Lower lobe of right lung (tissue), 2 donors: ENCODE data around the gene COX11. TPM values are rescaled to one million over a fixed set of nuclear protein-coding genes. Genes with fewer than 3 reads are reported as not detected.

Experiments
- ATAC-seq, 2 donors: fragments of 200-7000 bp; cut with Tn5 transposase; one replicate each; pipeline ENCODE4 v1.9.1; 2020 to 2022; ENCODE audit warnings: mild to moderate bottlenecking in 2 of 2, moderate library complexity in 2 of 2
- DNase-seq: peaks from one replicate; pipeline ENCODE4 v3.0.0-alpha.2; 2020
- H3K27ac ChIP-seq: fragments of 200-600 bp; one replicate; pipeline ENCODE4 v1.8.0; 2022
- H3K27me3 ChIP-seq: fragments of 200-600 bp; one replicate; pipeline ENCODE4 v1.8.0; 2022; ENCODE audit warnings: low read depth
- H3K36me3 ChIP-seq: fragments of 200-600 bp; one replicate; pipeline ENCODE4 v1.8.0; 2022; ENCODE audit warnings: mild to moderate bottlenecking
- H3K4me1 ChIP-seq: fragments of 200-600 bp; one replicate; pipeline ENCODE4 v1.8.0; 2022
- H3K4me3 ChIP-seq: fragments of 200-600 bp; one replicate; pipeline ENCODE4 v1.8.0; 2022; ENCODE audit warnings: mild to moderate bottlenecking
- H3K9me3 ChIP-seq: fragments of 200-600 bp; one replicate; pipeline ENCODE4 v1.8.0; 2022
- intact Hi-C: fragments of 100-400 bp; cut with DNase I; formaldehyde crosslinking; loops from one replicate; pipeline ENCODE4 v1.11.0; 2022
- total RNA-seq: library from RNA; stranded (reverse); fragmentation: NEBNext Ultra II Directional; extraction: Animal tissue kit (Norgen Biotek cat#: 25700); gene quantifications from one replicate; pipeline ENCODE4 v1.2.1, GENCODE V29; 2021
- TF ChIP-seq, protein P1 (sequence below): fragments of 200-600 bp; IDR thresholded peaks from one replicate; pipeline ENCODE4 v1.8.0; 2022; ENCODE audit warnings: antibody characterized with exemption, mild to moderate bottlenecking
- donor health status: DM: no; HTN: yes; CAD: no; lungs with severe emphysema.

COX11 gene
- total RNA-seq, 1 donor from 2014 or later: 41.9 TPM

GRCh38 chr17:54982399-54982798, 13.9 kb upstream of the COX11 start:
- Histone ChIP-seq H3K9me3 (peaks cover 6% of the 10 kb centered on the region), H3K4me3 (no peak overlapping the region), H3K4me1 (no peaks in the 10 kb centered on the region), H3K27ac (no peak overlapping the region), H3K36me3 (no peaks in the 10 kb centered on the region), H3K27me3 (no peaks in the 10 kb centered on the region)
- intact Hi-C loops: no loop called here
- DNase-seq: no peak
- TF ChIP-seq, protein P1, sequence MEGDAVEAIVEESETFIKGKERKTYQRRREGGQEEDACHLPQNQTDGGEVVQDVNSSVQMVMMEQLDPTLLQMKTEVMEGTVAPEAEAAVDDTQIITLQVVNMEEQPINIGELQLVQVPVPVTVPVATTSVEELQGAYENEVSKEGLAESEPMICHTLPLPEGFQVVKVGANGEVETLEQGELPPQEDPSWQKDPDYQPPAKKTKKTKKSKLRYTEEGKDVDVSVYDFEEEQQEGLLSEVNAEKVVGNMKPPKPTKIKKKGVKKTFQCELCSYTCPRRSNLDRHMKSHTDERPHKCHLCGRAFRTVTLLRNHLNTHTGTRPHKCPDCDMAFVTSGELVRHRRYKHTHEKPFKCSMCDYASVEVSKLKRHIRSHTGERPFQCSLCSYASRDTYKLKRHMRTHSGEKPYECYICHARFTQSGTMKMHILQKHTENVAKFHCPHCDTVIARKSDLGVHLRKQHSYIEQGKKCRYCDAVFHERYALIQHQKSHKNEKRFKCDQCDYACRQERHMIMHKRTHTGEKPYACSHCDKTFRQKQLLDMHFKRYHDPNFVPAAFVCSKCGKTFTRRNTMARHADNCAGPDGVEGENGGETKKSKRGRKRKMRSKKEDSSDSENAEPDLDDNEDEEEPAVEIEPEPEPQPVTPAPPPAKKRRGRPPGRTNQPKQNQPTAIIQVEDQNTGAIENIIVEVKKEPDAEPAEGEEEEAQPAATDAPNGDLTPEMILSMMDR: no peak
- no peak for ATAC-seq

- DNase-seq: no peak
- TF ChIP-seq, protein P1: no peak
- H3K27ac ChIP-seq: no peak overlapping the region
These were observed 11.9 kb upstream of the COX11 start for GRCh38 chr17:54980375-54980774.

GRCh38 chr17:54979657-54980056, 11.2 kb upstream of the COX11 start:
- DNase-seq (no peak), ATAC-seq (no peak)
- intact Hi-C loops: no loop called here
- H3K9me3 ChIP-seq: peaks cover 6% of the 10 kb centered on the region
- H3K4me1 ChIP-seq: no peaks in the 10 kb centered on the region
- no peaks in the 10 kb centered on the region for H3K27me3 ChIP-seq
- no peak overlapping the region for H3K27ac ChIP-seq
- TF ChIP-seq, protein P1: no peak
- no peak overlapping the region for H3K4me3 ChIP-seq
- no peaks in the 10 kb centered on the region for H3K36me3 ChIP-seq

More at GRCh38 chr17:54980375-54980774, 11.9 kb upstream of the COX11 start:
- ATAC-seq: no peak
- Histone ChIP-seq H3K4me1 (no peaks in the 10 kb centered on the region), H3K36me3 (no peaks in the 10 kb centered on the region), H3K4me3 (no peak overlapping the region), H3K9me3 (peaks cover 6% of the 10 kb centered on the region), H3K27me3 (no peaks in the 10 kb centered on the region)
- intact Hi-C loops: no loop called here

DNA sequence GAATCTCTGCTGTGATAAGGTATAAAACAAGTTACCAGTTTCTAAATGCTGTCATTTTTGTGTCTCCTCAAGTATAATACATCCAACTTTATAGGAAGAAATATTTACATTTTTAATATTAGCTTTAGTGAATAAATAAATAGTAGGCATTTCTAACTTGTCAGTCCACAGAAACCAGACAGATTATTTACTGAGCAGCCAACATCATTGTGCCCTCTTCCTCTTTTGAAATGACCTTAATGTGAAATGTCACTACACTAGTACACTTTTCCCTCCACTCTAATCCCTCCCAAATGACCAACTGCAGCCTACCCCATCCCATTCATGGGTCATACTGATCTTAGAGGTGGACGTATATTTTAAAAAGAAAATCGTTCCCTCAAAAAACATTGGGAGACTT, 9.3 kb upstream of the COX11 start:
- H3K4me3 ChIP-seq: no peak overlapping the region
- intact Hi-C loops: no loop called here
- H3K4me1 ChIP-seq: no peaks in the 10 kb centered on the region
- TF ChIP-seq, protein P1: no peak
- DNase-seq (no peak), ATAC-seq (no peak)
- H3K27me3 ChIP-seq: no peaks in the 10 kb centered on the region
- H3K9me3 ChIP-seq: peaks cover 6% of the 10 kb centered on the region
- no peak overlapping the region for H3K27ac ChIP-seq
- H3K36me3 ChIP-seq: no peaks in the 10 kb centered on the region

GRCh38 chr17:54976316-54976715, 7.9 kb upstream of the COX11 start:
- Histone ChIP-seq H3K27me3 (no peaks in the 10 kb centered on the region), H3K4me1 (no peaks in the 10 kb centered on the region), H3K9me3 (peaks cover 6% of the 10 kb centered on the region), H3K36me3 (no peaks in the 10 kb centered on the region), H3K27ac (no peak overlapping the region), H3K4me3 (no peak overlapping the region)
- DNase-seq (no peak), ATAC-seq (no peak)
- TF ChIP-seq, protein P1: no peak
- intact Hi-C loops: no loop called here

GRCh38 chr17:54974759-54975158, 6.3 kb upstream of the COX11 start:
- no peaks in the 10 kb centered on the region for H3K9me3 ChIP-seq
- DNase-seq (no peak), ATAC-seq (no peak)
- no peaks in the 10 kb centered on the region for H3K27me3 ChIP-seq
- peaks cover 2% of the 10 kb centered on the region for H3K4me1 ChIP-seq
- intact Hi-C loops: no loop called here
- H3K4me3 ChIP-seq: no peak overlapping the region
- H3K27ac ChIP-seq: no peak overlapping the region
- no peaks in the 10 kb centered on the region for H3K36me3 ChIP-seq
- TF ChIP-seq, protein P1: no peak
